SK-N-SH (cell line): ENCODE measurements around the gene ACTL8. TPM values are rescaled to one million over a fixed set of nuclear protein-coding genes. Genes with fewer than 3 reads are reported as not detected.

Source experiments
- CTCF ChIA-PET: fragments of 300-600, 350-600 bp; formaldehyde crosslinking; extraction: SDS; loops from one replicate; lab custom pipeline; 2021; lab: Yijun Ruan, JAX
- POLR2A ChIA-PET: fragments of 350-600 bp; sonication (Branson Sonifier 250); formaldehyde crosslinking; extraction: SDS; loops from one replicate; lab custom pipeline; 2020; ENCODE audit warnings: antibody characterized with exemption, inconsistent platforms; lab: Yijun Ruan, JAX
- DNase-seq: peaks from one replicate; pipeline ENCODE4 v3.0.0; 2012
- H2AFZ ChIP-seq: fragments of 200-600 bp; sonication (generic); 2 replicates; pipeline ENCODE4 v1.8.1; 2016; ENCODE audit warnings: antibody characterized with exemption, mild to moderate bottlenecking, low read depth
- H3F3A ChIP-seq: fragments of 200-600 bp; sonication (generic); replicated peaks from 2 replicates; pipeline ENCODE3; 2016; ENCODE audit warnings: antibody characterized with exemption, mild to moderate bottlenecking; ENCODE audit not compliant: insufficient read depth
- H3K27ac ChIP-seq, 2 experiments: fragments of 200-500 bp in 1 of 2; fragments of 200-600 bp in 1 of 2; sonication (Bioruptor generic) in 1 of 2; sonication (generic), shearing (Covaris generic) in 1 of 2; 2 replicates each; pipeline versions ENCODE4 v1.5.1 to v1.6.1; 2014 to 2016; ENCODE audit warnings: low read depth in 2 of 2, inconsistent platforms in 1 of 2, low read length in 1 of 2, mild to moderate bottlenecking in 1 of 2, mixed read lengths in 1 of 2
- H3K27me3 ChIP-seq: fragments of 200-600 bp; sonication (generic), shearing (Covaris generic); 2 replicates; pipeline ENCODE4 v1.6.1; 2016; ENCODE audit warnings: mixed run types; ENCODE audit not compliant: insufficient read depth
- H3K36me3 ChIP-seq, 2 experiments: fragments of 200-500 bp in 1 of 2; fragments of 200-600 bp in 1 of 2; sonication (Bioruptor generic) in 1 of 2; sonication (generic) in 1 of 2; replicated peaks in 1 of 2; 2 replicates each; pipeline versions ENCODE3 to v1.5.1; 2014 to 2016; ENCODE audit warnings: low read length in 1 of 2, mild to moderate bottlenecking in 1 of 2; ENCODE audit not compliant: insufficient read depth in 2 of 2, control insufficient read depth in 1 of 2
- H3K4me1 ChIP-seq, 2 experiments: fragments of 200-500 bp in 1 of 2; fragments of 200-600 bp in 1 of 2; sonication (Bioruptor generic) in 1 of 2; sonication (generic), shearing (Covaris generic) in 1 of 2; 2 replicates each; pipeline versions ENCODE4 v1.5.1 to v1.6.1; 2014 to 2016; ENCODE audit warnings: low read depth in 1 of 2, low read length in 1 of 2, mixed run types in 1 of 2; ENCODE audit not compliant: insufficient read depth in 2 of 2, control insufficient read depth in 1 of 2
- H3K4me2 ChIP-seq: fragments of 200-600 bp; sonication (generic), shearing (Covaris generic); 2 replicates; pipeline ENCODE4 v1.6.1; 2017; ENCODE audit warnings: mixed run types
- H3K4me3 ChIP-seq, 2 experiments: fragments of 200-500 bp in 1 of 2; fragments of 200-600 bp in 1 of 2; sonication (Bioruptor generic) in 1 of 2; sonication (generic), shearing (Covaris generic) in 1 of 2; 2 replicates each; pipeline versions ENCODE4 v1.5.1 to v1.8.1; 2014 to 2016; ENCODE audit warnings: low read depth in 2 of 2, inconsistent platforms in 1 of 2, low read length in 1 of 2, mild to moderate bottlenecking in 1 of 2, mixed read lengths in 1 of 2, moderate library complexity in 1 of 2
- H3K79me2 ChIP-seq: fragments of 200-600 bp; sonication (generic); 2 replicates; pipeline ENCODE4 v1.8.1; 2017; ENCODE audit warnings: mild to moderate bottlenecking; ENCODE audit not compliant: insufficient read depth
- H3K9ac ChIP-seq: fragments of 200-600 bp; sonication (generic); 2 replicates; pipeline ENCODE4 v1.6.1; 2017; ENCODE audit warnings: mixed run types
- H3K9me2 ChIP-seq: fragments of 200-600 bp; sonication (generic); 2 replicates; pipeline ENCODE4 v1.6.1; 2017; ENCODE audit warnings: mixed run types
- H3K9me3 ChIP-seq: fragments of 200-600 bp; sonication (generic); 2 replicates; pipeline ENCODE4 v1.6.1; 2017; ENCODE audit warnings: mixed run types, mild to moderate bottlenecking, moderate library complexity
- H4K20me1 ChIP-seq: fragments of 200-600 bp; sonication (generic); 2 replicates; pipeline ENCODE4 v1.6.1; 2017; ENCODE audit warnings: mild to moderate bottlenecking, mixed run types; ENCODE audit not compliant: insufficient read depth
- ELF1 ChIP-seq: IDR thresholded peaks from 2 replicates; pipeline ENCODE4 v1.4.0; 2012
- EZH2phosphoT487 ChIP-seq: fragments of 200-600 bp; sonication (generic); IDR thresholded peaks from 2 replicates; pipeline ENCODE4 v1.6.1; 2017; ENCODE audit warnings: low read depth, mixed run types, mild to moderate bottlenecking, antibody characterized with exemption, moderate library complexity, borderline replicate concordance
- GATA2 ChIP-seq: sonication (generic); formaldehyde crosslinking; IDR thresholded peaks from 2 replicates; pipeline ENCODE4 v1.5.0; 2020; ENCODE audit warnings: mild to moderate bottlenecking, missing genetic modification reagents
- JUND ChIP-seq: IDR thresholded peaks from 2 replicates; pipeline ENCODE4 v1.4.0; 2012
- MAX ChIP-seq: IDR thresholded peaks from 2 replicates; pipeline ENCODE4 v1.4.0; 2012; ENCODE audit warnings: low read depth
- NRF1 ChIP-seq: IDR thresholded peaks from 2 replicates; pipeline ENCODE4 v1.6.1; 2012; ENCODE audit warnings: low read depth, mild to moderate bottlenecking, low read length
- PBX3 ChIP-seq: IDR thresholded peaks from 2 replicates; pipeline ENCODE4; 2012
- RAD21 ChIP-seq: IDR thresholded peaks from 2 replicates; pipeline ENCODE4 v1.6.1; 2012; ENCODE audit warnings: mild to moderate bottlenecking, low read length
- RFX5 ChIP-seq: IDR thresholded peaks from 2 replicates; pipeline ENCODE4 v1.6.1; 2012; ENCODE audit warnings: mild to moderate bottlenecking, improper control_type of control experiment, low read length
- SMC3 ChIP-seq: IDR thresholded peaks from 2 replicates; pipeline ENCODE4 v1.6.1; 2012; ENCODE audit warnings: low read depth, low read length, improper control_type of control experiment
- TAF1 ChIP-seq: IDR thresholded peaks from 2 replicates; pipeline ENCODE4 v1.6.1; 2012; ENCODE audit warnings: low read depth, mild to moderate bottlenecking, low read length, moderate library complexity, borderline replicate concordance
- TCF12 ChIP-seq: IDR thresholded peaks from 2 replicates; pipeline ENCODE4 v1.4.0; 2012
- TEAD4 ChIP-seq: IDR thresholded peaks from 2 replicates; pipeline ENCODE4 v1.4.0; 2012; ENCODE audit warnings: mild to moderate bottlenecking, borderline replicate concordance; ENCODE audit not compliant: insufficient read depth
- USF1 ChIP-seq: IDR thresholded peaks from 2 replicates; pipeline ENCODE4 v1.4.0; 2012; ENCODE audit warnings: low read depth, borderline replicate concordance
- USF2 ChIP-seq: fragments of 150-350 bp; IDR thresholded peaks from 2 replicates; pipeline ENCODE4 v1.6.1; 2017; ENCODE audit warnings: antibody characterized with exemption, low read length, low read depth, borderline replicate concordance
- WGBS: methylation state at CpG from one replicate; pipeline ENCODE4 v1.1.6; 2017; ENCODE audit warnings: low lambda C conversion rate; 5-methylcytosine and 5-hydroxymethylcytosine counted together
- polyA plus RNA-seq, 3 experiments: library from polyadenylated mRNA; depleted of rRNA; stranded (reverse); fragments of >200 nt; gene quantifications; 2 replicates each; pipeline ENCODE4 v1.2.3, GENCODE V29; 2012
- TF ChIP-seq, protein P1 (sequence below): fragments of 200-600 bp; sonication (generic); IDR thresholded peaks from 2 replicates; pipeline ENCODE4 v1.6.1; 2017; ENCODE audit warnings: antibody characterized with exemption, mild to moderate bottlenecking, moderate library complexity

ACTL8 gene
- polyA plus RNA-seq, 1 of the 3 experiments (the other 2 are of a cell fraction): 0.05 TPM

- Histone ChIP-seq H2AFZ (no peak overlapping the region), H3K4me1 (peaks cover 0 to 13% of the 10 kb centered on the region in 2 experiments; a peak in 2 of 4 replicates), H3K36me3 (no peaks in the 10 kb centered on the region), H3K9me3 (no peaks in the 10 kb centered on the region), H3K27me3 (no peaks in the 10 kb centered on the region; the same call in 1 of the 2 replicates), H4K20me1 (no peaks in the 10 kb centered on the region), H3K4me3 (no peak overlapping the region; a peak in 1 of 4 replicates), H3K4me2 (no peak overlapping the region), H3K27ac (no peak overlapping the region), H3K9ac (no peak overlapping the region), H3K79me2 (no peaks in the 10 kb centered on the region), H3K9me2 (no peaks in the 10 kb centered on the region), H3F3A (no peaks in the 10 kb centered on the region)
- ChIA-PET CTCF (interaction anchor here (0.6 to 2.5 kb wide), 34 partner anchors 9 to 323 kb away, joined by 3 to 30 read pairs (median 6); no protein-coding TSS in a partner anchor), POLR2A (no interaction called here)
- 72% methylated on average over 20 of the region's 33 CpGs for WGBS
- no peak for DNase-seq
- TF ChIP-seq, protein P1, sequence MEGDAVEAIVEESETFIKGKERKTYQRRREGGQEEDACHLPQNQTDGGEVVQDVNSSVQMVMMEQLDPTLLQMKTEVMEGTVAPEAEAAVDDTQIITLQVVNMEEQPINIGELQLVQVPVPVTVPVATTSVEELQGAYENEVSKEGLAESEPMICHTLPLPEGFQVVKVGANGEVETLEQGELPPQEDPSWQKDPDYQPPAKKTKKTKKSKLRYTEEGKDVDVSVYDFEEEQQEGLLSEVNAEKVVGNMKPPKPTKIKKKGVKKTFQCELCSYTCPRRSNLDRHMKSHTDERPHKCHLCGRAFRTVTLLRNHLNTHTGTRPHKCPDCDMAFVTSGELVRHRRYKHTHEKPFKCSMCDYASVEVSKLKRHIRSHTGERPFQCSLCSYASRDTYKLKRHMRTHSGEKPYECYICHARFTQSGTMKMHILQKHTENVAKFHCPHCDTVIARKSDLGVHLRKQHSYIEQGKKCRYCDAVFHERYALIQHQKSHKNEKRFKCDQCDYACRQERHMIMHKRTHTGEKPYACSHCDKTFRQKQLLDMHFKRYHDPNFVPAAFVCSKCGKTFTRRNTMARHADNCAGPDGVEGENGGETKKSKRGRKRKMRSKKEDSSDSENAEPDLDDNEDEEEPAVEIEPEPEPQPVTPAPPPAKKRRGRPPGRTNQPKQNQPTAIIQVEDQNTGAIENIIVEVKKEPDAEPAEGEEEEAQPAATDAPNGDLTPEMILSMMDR: no peak
- no peak for TF ChIP-seq TEAD4
- no peak for TF ChIP-seq USF2
- no peak for TF ChIP-seq RAD21
- no peak for TF ChIP-seq NRF1
- no peak for TF ChIP-seq USF1
- TF ChIP-seq GATA2 (CRISPR knock-in tag): no peak
- TF ChIP-seq, all 33 proteins: peak for 0
Measured at GRCh38 chr1:17825273-17826164, 70.4 kb downstream of the ACTL8 start.

DNA sequence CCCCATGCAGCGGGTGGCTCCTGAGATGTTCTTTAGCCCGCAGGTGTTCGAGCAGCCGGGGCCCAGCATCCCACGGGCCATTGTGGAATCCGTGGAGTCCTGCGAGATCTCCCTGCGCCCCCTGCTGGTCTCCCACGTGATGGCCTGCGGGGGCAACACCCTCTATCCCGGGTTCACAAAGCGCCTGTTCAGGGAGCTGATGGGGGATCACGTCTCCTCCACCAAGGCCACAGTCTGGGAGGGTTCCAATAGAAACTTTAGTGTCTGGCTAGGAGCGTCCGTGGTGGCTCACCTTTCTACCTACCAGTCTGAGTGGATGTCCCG, 71.0 kb downstream of the ACTL8 start:
- Histone ChIP-seq H3K27ac (no peak overlapping the region), H3K9me2 (no peaks in the 10 kb centered on the region), H3K4me3 (no peak overlapping the region; a peak in 1 of 4 replicates), H3K4me2 (no peak overlapping the region), H3K9ac (no peak overlapping the region), H3K79me2 (no peaks in the 10 kb centered on the region), H3K4me1 (peaks cover 0 to 13% of the 10 kb centered on the region in 2 experiments; a peak in 2 of 4 replicates), H2AFZ (no peak overlapping the region), H3K9me3 (no peaks in the 10 kb centered on the region), H3K36me3 (no peaks in the 10 kb centered on the region), H3K27me3 (no peaks in the 10 kb centered on the region), H4K20me1 (no peaks in the 10 kb centered on the region), H3F3A (no peaks in the 10 kb centered on the region)
- peak; percentile 83 for DNase-seq
- 61% methylated on average over 6 of the region's 16 CpGs for WGBS
- TF ChIP-seq EZH2phosphoT487: no peak
- TF ChIP-seq JUND: no peak
- TF ChIP-seq TCF12: no peak
- TF ChIP-seq RAD21: peak; percentile 70
- TF ChIP-seq TEAD4: no peak
- TF ChIP-seq MAX: no peak
- no peak for TF ChIP-seq USF1
- TF ChIP-seq, protein P1: peak; percentile 62
- peak; percentile 71 for TF ChIP-seq SMC3
- no peak for TF ChIP-seq RFX5
- no peak for TF ChIP-seq TAF1
- no peak for TF ChIP-seq PBX3
- no peak for TF ChIP-seq ELF1
- ChIA-PET CTCF (interaction anchor here (0.6 to 2.5 kb wide), 38 partner anchors 9 to 324 kb away, joined by 3 to 30 read pairs (median 5); no protein-coding TSS in a partner anchor), POLR2A (no interaction called here)
